Uterus (tissue), 4 donors: ENCODE data around the gene RBMS3. TPM values are rescaled to one million over a fixed set of nuclear protein-coding genes. Genes with fewer than 3 reads are reported as not detected.

Experiments
- DNase-seq, 2 donors: peaks; one replicate each; pipeline ENCODE4 v3.0.0-alpha.2; 2019 to 2020
- H3K27ac ChIP-seq, 2 donors: fragments of 200-600 bp; sonication (generic); 1 replicate in 1 of 2; 2 replicates in 1 of 2; pipeline ENCODE4 v1.5.1; 2016 to 2018
- H3K27me3 ChIP-seq, 2 donors: fragments of 200-600 bp; sonication (generic); one replicate each; pipeline ENCODE4 v1.5.1; 2018 to 2019; ENCODE audit warnings: control low read depth in 1 of 2
- H3K36me3 ChIP-seq, 2 donors: fragments of 200-600 bp; sonication (generic); one replicate each; pipeline ENCODE4 v1.5.1; 2019; ENCODE audit warnings: control low read depth in 1 of 2
- H3K4me1 ChIP-seq, 2 donors: fragments of 200-600 bp; sonication (generic); one replicate each; pipeline ENCODE4 v1.5.1; 2018 to 2019; ENCODE audit warnings: control low read depth in 1 of 2
- H3K4me3 ChIP-seq, 2 donors: fragments of 200-600 bp; sonication (generic); 1 replicate in 1 of 2; 2 replicates in 1 of 2; pipeline ENCODE4 v1.5.1; 2018 to 2019; ENCODE audit warnings: mild to moderate bottlenecking in 1 of 2
- H3K9me3 ChIP-seq, 2 donors: fragments of 200-600 bp; sonication (generic); one replicate each; pipeline ENCODE4 v1.5.1; 2019; ENCODE audit warnings: control low read depth in 1 of 2
- POLR2A ChIP-seq, 2 donors: fragments of 450-650 bp; IDR thresholded peaks; one replicate each; pipeline ENCODE4 v1.6.1; 2016; ENCODE audit warnings: antibody characterized with exemption in 2 of 2, mild to moderate bottlenecking in 1 of 2, moderate library complexity in 1 of 2
- intact Hi-C: fragments of 100-400 bp; cut with DNase I; formaldehyde crosslinking; loops from one replicate; pipeline ENCODE4 v1.15.1; 2023; ENCODE audit warnings: low total_unique reads
- total RNA-seq, 4 donors: library from RNA; depleted of rRNA in 3 of 4; stranded (reverse); fragments of >200 nt in 3 of 4; gene quantifications; one replicate each; pipeline versions ENCODE4 v1.1.0 to v1.2.4, GENCODE V29; 2014 to 2023
- TF ChIP-seq, protein P1 (sequence below), 4 experiments: fragments of 200-600 bp in 2 of 4; fragments of 450-650 bp in 2 of 4; sonication (generic) in 2 of 4; IDR thresholded peaks; one replicate each; pipeline ENCODE4 v1.5.1; 2016 to 2019; ENCODE audit warnings: antibody characterized with exemption in 4 of 4, mild to moderate bottlenecking in 2 of 4, moderate library complexity in 1 of 4
- donor health status: DM: yes; HTN: yes; CAD: no.

Gene RBMS3
- total RNA-seq, 4 donors from 2014 or later = 45.9 to 113 (median 75.4) TPM

DNA sequence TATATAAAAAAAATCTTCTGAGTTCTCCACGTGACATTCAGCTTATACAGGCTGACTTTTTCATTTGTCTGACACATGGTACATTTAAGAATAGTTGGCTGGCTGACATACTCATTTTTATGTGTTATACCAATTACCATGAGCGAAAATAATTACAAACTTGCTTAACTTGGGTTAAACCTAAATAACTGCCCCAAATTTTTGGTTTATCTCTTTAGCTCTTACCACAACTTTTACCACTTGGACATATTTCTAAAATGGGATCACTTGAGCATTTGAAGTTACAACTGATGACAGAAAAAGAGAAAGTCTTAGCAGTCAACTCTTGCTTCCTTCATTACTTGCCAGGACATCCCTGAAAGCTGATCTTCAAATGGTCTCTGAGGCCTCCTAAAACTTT, 618.1 kb downstream of the RBMS3 start:
- H3K27ac ChIP-seq = no peak overlapping the region
- H3K4me3 ChIP-seq = no peak overlapping the region
- TF ChIP-seq, protein P1, sequence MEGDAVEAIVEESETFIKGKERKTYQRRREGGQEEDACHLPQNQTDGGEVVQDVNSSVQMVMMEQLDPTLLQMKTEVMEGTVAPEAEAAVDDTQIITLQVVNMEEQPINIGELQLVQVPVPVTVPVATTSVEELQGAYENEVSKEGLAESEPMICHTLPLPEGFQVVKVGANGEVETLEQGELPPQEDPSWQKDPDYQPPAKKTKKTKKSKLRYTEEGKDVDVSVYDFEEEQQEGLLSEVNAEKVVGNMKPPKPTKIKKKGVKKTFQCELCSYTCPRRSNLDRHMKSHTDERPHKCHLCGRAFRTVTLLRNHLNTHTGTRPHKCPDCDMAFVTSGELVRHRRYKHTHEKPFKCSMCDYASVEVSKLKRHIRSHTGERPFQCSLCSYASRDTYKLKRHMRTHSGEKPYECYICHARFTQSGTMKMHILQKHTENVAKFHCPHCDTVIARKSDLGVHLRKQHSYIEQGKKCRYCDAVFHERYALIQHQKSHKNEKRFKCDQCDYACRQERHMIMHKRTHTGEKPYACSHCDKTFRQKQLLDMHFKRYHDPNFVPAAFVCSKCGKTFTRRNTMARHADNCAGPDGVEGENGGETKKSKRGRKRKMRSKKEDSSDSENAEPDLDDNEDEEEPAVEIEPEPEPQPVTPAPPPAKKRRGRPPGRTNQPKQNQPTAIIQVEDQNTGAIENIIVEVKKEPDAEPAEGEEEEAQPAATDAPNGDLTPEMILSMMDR (IDR thresholded peaks at IDR 0.05) = no peak
- no peak for TF ChIP-seq POLR2A (IDR thresholded peaks at IDR 0.05)
- no peaks in the 10 kb centered on the region for H3K27me3 ChIP-seq
- H3K9me3 ChIP-seq = no peaks in the 10 kb centered on the region
- intact Hi-C loops = no loop called here
- no peaks in the 10 kb centered on the region for H3K4me1 ChIP-seq
- no peak for DNase-seq
- no peaks in the 10 kb centered on the region for H3K36me3 ChIP-seq

DNA sequence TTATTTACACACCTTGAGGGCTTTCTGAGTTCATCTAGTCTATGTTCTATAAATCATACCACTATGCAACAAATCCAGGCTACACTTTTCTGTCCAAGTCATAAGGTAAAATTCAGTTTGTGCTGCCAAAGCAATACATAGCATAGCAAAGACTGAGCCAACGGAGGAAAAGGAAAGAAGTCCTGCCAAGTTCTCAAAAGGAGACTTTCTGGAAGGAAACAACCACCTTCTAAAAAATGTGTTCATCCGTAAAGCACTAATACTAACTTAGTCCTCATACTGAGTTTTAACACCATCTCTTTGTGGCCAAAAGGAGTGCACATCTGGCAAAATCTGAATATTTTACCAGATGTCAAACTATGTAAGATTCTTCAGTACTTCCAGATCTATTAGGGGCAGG, 620.2 kb downstream of the RBMS3 start:
- TF ChIP-seq, protein P1 (IDR thresholded peaks at IDR 0.05) = no peak
- no peak for TF ChIP-seq POLR2A (IDR thresholded peaks at IDR 0.05)
- intact Hi-C loops = no loop called here
- H3K27ac ChIP-seq = no peak overlapping the region

GRCh38 chr3:29903600-29903999, 622.7 kb downstream of the RBMS3 start:
- no peak for DNase-seq
- TF ChIP-seq, protein P1 (IDR thresholded peaks at IDR 0.05) = no peak
- no peak for TF ChIP-seq POLR2A (IDR thresholded peaks at IDR 0.05)
- H3K36me3 ChIP-seq = no peaks in the 10 kb centered on the region
- no peaks in the 10 kb centered on the region for H3K9me3 ChIP-seq
- intact Hi-C loops = no loop called here
- H3K27ac ChIP-seq = no peak overlapping the region
- no peak overlapping the region for H3K4me3 ChIP-seq
- H3K4me1 ChIP-seq = no peaks in the 10 kb centered on the region
- no peaks in the 10 kb centered on the region for H3K27me3 ChIP-seq

More for the DNA sequence above, 620.2 kb downstream of the RBMS3 start:
- no peaks in the 10 kb centered on the region for H3K9me3 ChIP-seq
- no peak overlapping the region for H3K4me3 ChIP-seq
- no peak for DNase-seq
- H3K36me3 ChIP-seq = no peaks in the 10 kb centered on the region
- H3K27me3 ChIP-seq = no peaks in the 10 kb centered on the region
- H3K4me1 ChIP-seq = no peaks in the 10 kb centered on the region

DNA sequence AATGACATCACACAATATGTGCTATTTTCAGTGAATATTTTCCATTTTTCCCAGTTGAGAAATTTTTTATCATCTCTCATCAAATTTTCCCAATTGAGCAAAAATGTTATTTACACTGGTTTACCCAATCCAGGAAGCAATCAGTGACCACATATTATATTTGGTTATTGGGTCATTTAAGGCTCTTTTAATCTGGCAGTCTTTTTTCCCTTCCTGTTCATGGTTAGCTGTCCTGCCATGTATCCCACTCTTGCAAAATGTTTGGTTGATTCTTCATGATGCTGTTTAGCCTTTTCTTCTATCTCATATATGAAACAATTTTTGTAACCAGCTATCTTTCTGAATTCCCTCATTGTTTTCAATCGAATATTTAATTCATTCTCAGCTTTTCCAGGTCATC, 626.0 kb downstream of the RBMS3 start:
- intact Hi-C loops = no loop called here
- TF ChIP-seq POLR2A (IDR thresholded peaks at IDR 0.05) = no peak
- TF ChIP-seq, protein P1 (IDR thresholded peaks at IDR 0.05) = no peak
- no peaks in the 10 kb centered on the region for H3K27me3 ChIP-seq
- no peak overlapping the region for H3K4me3 ChIP-seq
- H3K4me1 ChIP-seq = no peaks in the 10 kb centered on the region
- H3K36me3 ChIP-seq = no peaks in the 10 kb centered on the region
- H3K9me3 ChIP-seq = no peaks in the 10 kb centered on the region
- no peak for DNase-seq
- H3K27ac ChIP-seq = no peak overlapping the region

DNA sequence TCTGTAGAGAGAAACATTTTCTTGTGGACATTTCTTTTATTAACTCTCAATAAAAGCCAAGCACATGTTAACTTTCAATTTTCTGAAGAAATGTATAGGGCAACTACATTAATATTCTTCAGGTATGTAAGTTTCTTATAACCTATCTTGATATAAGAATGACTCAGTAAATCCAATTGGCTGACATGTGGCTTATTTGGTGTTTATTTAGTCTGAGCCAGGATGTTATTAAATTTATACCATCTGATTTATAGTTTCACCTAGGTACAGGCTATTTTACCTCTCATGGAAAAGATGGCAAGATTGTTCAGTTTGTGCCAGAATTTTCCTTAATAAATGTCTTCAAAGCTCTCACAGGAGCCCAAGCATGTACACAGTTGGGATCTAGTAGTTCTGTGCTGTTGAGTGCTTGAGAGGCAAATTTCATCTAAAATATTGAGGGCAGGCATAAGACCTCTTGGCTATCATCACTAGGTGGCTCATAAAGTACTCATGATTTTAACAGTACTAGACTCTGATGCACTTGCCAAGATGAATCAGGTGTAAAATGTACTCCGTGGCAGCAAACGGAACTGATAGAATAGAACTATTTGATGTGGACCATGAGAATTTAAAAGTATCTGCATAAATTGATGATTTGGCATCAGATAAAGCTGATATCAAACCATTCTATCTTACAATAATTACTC, 631.9 kb downstream of the RBMS3 start:
- H3K4me1 ChIP-seq = no peaks in the 10 kb centered on the region
- H3K27me3 ChIP-seq = no peaks in the 10 kb centered on the region
- no peak overlapping the region for H3K4me3 ChIP-seq
- H3K27ac ChIP-seq = no peak overlapping the region
- no peak for DNase-seq
- intact Hi-C loops = no loop called here
- H3K36me3 ChIP-seq = no peaks in the 10 kb centered on the region
- no peak for TF ChIP-seq POLR2A (IDR thresholded peaks at IDR 0.05)
- TF ChIP-seq, protein P1 (IDR thresholded peaks at IDR 0.05) = no peak
- no peaks in the 10 kb centered on the region for H3K9me3 ChIP-seq
